Vagina (tissue), 2 donors: ENCODE measurements around the gene PRR14L. TPM values are rescaled to one million over a fixed set of nuclear protein-coding genes. Genes with fewer than 3 reads are reported as not detected.
"Not testable (repeated sequence)": the region's sequence is repeated elsewhere in the genome, so short reads cannot be mapped to it uniquely, and the experiment has no call there.

Source experiments
- DNase-seq, 2 donors: peaks; one replicate each; pipeline ENCODE4 v3.0.0-alpha.2; 2017; ENCODE audit errors: extremely low spot score in 2 of 2
- H3K27ac ChIP-seq: fragments of 200-600 bp; sonication (generic); one replicate; pipeline ENCODE4 v1.5.1; 2019
- H3K27me3 ChIP-seq: fragments of 200-600 bp; sonication (generic); one replicate; pipeline ENCODE4 v1.5.1; 2019
- H3K36me3 ChIP-seq, 2 donors: fragments of 200-600 bp; sonication (generic); one replicate each; pipeline ENCODE4 v1.5.1; 2017 to 2019
- H3K4me1 ChIP-seq: fragments of 200-600 bp; sonication (generic); one replicate; pipeline ENCODE4 v1.5.1; 2019
- H3K4me3 ChIP-seq, 2 donors: fragments of 200-600 bp; sonication (generic); 1 replicate in 1 of 2; 2 replicates in 1 of 2; pipeline ENCODE4 v1.5.1; 2016 to 2019
- H3K9me3 ChIP-seq: fragments of 200-600 bp; sonication (generic); one replicate; pipeline ENCODE4 v1.5.1; 2019
- POLR2A ChIP-seq, 2 donors: fragments of 450-650 bp; IDR thresholded peaks; one replicate each; pipeline ENCODE4 v1.6.1; 2017; ENCODE audit warnings: antibody characterized with exemption in 2 of 2, mild to moderate bottlenecking in 2 of 2, moderate library complexity in 2 of 2
- POLR2AphosphoS5 ChIP-seq, 2 donors: sonication (generic); formaldehyde crosslinking; IDR thresholded peaks; one replicate each; pipeline ENCODE4 v1.9.0; 2017; ENCODE audit warnings: antibody characterized with exemption in 2 of 2, mild to moderate bottlenecking in 2 of 2, low read depth in 1 of 2; ENCODE audit not compliant: insufficient read depth in 1 of 2
- intact Hi-C: fragments of 100-400 bp; cut with DNase I; formaldehyde crosslinking; loops from one replicate; pipeline ENCODE4 v1.15.1; 2023
- total RNA-seq: library from RNA; depleted of rRNA; stranded (reverse); fragments of >200 nt; gene quantifications from one replicate; pipeline ENCODE4 v1.2.3, GENCODE V29; 2016
- TF ChIP-seq, protein P1 (sequence below), 3 experiments: fragments of 450-650 bp in 2 of 3; fragments of 200-600 bp in 1 of 3; sonication (generic) in 1 of 3; IDR thresholded peaks; one replicate each; pipeline ENCODE4 v1.5.1; 2017 to 2019; ENCODE audit warnings: antibody characterized with exemption in 3 of 3, mild to moderate bottlenecking in 2 of 3, moderate library complexity in 2 of 3

Gene PRR14L
- total RNA-seq, 1 donor from 2014 or later = 37.3 TPM

DNA sequence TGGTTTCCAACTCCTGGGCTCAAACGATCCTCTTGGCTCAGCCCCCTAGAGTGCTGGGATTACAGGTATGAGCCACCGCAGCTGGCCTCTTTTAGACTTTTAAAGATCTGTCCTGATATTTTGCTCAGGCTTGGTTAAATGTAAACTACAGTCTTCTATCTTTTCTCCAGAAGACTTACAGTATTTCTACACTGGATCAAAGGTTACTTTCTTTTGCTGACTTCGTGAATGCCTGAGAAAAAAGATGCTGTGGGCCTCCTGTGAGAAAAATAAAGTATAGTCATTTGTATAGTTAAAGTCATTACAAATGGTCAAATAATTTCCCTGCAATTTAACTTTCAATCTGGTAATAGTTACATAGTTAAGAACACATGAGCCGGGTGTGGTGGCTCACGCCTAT is 23.5 kb upstream of the PRR14L start:
- no peaks in the 10 kb centered on the region for H3K4me1 ChIP-seq
- H3K27ac ChIP-seq = no peak overlapping the region
- H3K36me3 ChIP-seq = peaks cover 0 to 43% of the 10 kb centered on the region in 2 donors
- intact Hi-C loops = no loop called here
- no peak overlapping the region for H3K4me3 ChIP-seq
- no peaks in the 10 kb centered on the region for H3K9me3 ChIP-seq
- no peak for TF ChIP-seq POLR2AphosphoS5 (IDR thresholded peaks at IDR 0.05; ENCODE audit: insufficient read depth in 1 of 2, low read depth in 1 of 2)
- TF ChIP-seq, protein P1, sequence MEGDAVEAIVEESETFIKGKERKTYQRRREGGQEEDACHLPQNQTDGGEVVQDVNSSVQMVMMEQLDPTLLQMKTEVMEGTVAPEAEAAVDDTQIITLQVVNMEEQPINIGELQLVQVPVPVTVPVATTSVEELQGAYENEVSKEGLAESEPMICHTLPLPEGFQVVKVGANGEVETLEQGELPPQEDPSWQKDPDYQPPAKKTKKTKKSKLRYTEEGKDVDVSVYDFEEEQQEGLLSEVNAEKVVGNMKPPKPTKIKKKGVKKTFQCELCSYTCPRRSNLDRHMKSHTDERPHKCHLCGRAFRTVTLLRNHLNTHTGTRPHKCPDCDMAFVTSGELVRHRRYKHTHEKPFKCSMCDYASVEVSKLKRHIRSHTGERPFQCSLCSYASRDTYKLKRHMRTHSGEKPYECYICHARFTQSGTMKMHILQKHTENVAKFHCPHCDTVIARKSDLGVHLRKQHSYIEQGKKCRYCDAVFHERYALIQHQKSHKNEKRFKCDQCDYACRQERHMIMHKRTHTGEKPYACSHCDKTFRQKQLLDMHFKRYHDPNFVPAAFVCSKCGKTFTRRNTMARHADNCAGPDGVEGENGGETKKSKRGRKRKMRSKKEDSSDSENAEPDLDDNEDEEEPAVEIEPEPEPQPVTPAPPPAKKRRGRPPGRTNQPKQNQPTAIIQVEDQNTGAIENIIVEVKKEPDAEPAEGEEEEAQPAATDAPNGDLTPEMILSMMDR (IDR thresholded peaks at IDR 0.05) = no peak
- no peak for TF ChIP-seq POLR2A (IDR thresholded peaks at IDR 0.05)
- H3K27me3 ChIP-seq = no peaks in the 10 kb centered on the region
- no peak for DNase-seq

DNA sequence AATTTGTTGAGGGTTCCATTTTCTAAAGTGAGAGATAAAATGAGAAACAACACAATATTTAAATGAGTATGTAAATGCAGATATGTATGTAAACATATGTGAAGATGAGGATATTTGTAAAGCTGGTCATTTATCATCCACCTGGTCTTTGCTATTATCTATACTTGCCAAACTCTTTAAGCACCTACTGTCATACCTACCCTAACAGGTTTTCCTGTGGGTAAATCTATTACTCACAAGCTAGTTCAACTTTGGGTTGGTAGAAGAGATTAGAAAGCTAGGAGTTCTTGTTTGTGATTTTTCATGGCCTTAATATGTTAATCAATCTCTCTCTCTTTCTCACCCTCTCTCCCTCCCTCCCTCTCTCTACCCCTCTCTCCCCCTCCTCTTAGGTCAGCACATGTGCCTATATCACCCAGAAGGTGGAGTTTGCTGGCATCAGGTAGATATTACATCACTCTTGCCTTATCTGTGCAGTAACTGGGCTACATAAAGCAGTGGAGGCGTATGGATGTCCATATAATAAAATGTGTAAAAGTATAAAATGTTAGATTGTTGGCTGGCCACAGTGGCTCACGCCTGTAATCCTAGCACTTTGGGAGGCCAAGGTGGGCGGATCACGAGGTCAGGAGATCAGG is 18.6 kb upstream of the PRR14L start:
- intact Hi-C loops = no loop called here

DNA sequence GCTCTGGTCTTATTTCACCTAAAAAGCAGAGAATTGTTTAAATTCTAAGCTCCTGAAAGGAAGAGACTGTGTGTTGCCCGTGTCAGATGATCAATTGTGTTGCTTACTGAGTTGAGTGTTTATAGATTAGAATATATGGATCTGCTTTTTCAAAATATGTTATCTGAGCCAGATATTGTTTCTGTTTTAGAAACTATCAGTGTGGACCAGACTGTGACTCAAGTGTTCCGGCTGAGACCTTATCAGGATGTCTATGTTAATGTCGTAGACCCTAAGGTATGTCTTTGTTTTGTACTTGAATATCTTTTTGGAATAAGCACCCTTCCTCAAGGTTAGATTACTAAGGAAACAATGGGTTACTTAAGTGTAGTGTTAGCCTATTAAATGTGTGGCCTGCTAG is 14.9 kb upstream of the PRR14L start:
- Histone ChIP-seq H3K27ac (no peak overlapping the region), H3K9me3 (no peaks in the 10 kb centered on the region), H3K4me1 (no peaks in the 10 kb centered on the region), H3K4me3 (no peak overlapping the region), H3K27me3 (no peaks in the 10 kb centered on the region), H3K36me3 (peaks cover 0 to 71% of the 10 kb centered on the region in 2 donors)
- DNase-seq = no peak
- no peak for TF ChIP-seq POLR2A (IDR thresholded peaks at IDR 0.05)
- TF ChIP-seq, protein P1 (IDR thresholded peaks at IDR 0.05) = no peak
- intact Hi-C loops = no loop called here

More for the DNA sequence above, 18.6 kb upstream of the PRR14L start:
- no peak for TF ChIP-seq POLR2A (IDR thresholded peaks at IDR 0.05)
- no peak for TF ChIP-seq POLR2AphosphoS5 (IDR thresholded peaks at IDR 0.05; ENCODE audit: insufficient read depth in 1 of 2, low read depth in 1 of 2)
- TF ChIP-seq, protein P1 (IDR thresholded peaks at IDR 0.05) = no peak
- H3K4me3 ChIP-seq = no peak overlapping the region
- no peaks in the 10 kb centered on the region for H3K9me3 ChIP-seq
- peaks cover 0 to 71% of the 10 kb centered on the region in 2 donors for H3K36me3 ChIP-seq
- no peaks in the 10 kb centered on the region for H3K27me3 ChIP-seq
- DNase-seq = no peak
- no peaks in the 10 kb centered on the region for H3K4me1 ChIP-seq
- H3K27ac ChIP-seq = no peak overlapping the region

DNA sequence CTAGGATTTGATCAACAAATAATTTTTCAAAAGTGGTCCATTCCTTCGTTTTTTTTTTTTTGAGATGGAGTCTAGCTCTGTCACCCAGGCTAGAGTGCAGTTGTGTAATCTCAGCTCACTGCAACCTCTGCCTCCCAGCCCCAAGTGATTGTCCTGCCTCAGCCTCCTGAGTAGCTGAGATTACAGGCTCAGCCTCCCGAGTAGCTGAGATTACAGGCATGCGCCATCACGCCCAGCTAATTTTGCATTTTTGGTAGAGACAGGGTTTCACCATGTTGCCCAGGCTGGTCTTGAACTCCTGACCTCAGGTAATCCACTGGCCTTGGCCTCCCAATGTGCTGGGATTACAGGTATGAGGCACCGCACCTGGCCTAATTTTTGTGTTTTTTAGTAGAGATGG is 8.9 kb upstream of the PRR14L start:
- not testable (repeated sequence) for H3K4me3 ChIP-seq, H3K27ac ChIP-seq, H3K27me3 ChIP-seq, DNase-seq, H3K9me3 ChIP-seq
- Histone ChIP-seq H3K4me1 (peaks cover 12% of the 10 kb centered on the region), H3K36me3 (peaks cover 0 to 28% of the 10 kb centered on the region in 2 donors)
- intact Hi-C loops = loop anchor here (10.0 kb wide), 1 partner anchor 94 kb away; the partner anchor contains the start of gene PISD

DNA sequence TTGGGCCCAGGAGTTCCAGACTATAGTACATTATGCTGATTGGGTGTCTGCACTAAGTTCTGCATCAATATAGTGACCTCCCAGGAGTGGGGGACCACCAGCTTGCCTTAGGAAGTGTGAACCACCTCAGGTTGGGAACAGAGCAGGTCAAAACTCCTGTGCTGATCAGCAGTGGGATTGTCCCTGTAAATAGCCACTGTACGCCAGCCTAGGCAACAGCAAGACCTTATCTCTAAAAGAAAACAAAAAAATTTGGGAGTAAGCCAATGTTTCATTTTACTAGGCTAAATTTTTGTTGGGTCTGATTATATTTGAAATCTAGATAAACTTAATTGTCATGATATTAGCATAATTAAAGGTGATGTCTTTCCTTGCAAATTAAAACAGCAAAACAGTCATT is 7.3 kb upstream of the PRR14L start:
- DNase-seq = no peak
- no peaks in the 10 kb centered on the region for H3K27me3 ChIP-seq
- no peak for TF ChIP-seq POLR2AphosphoS5 (IDR thresholded peaks at IDR 0.05; ENCODE audit: insufficient read depth in 1 of 2, low read depth in 1 of 2)
- H3K27ac ChIP-seq = no peak overlapping the region
- intact Hi-C loops = loop anchor here (10.0 kb wide), 1 partner anchor 92 kb away; the partner anchor contains the start of gene PISD
- no peak overlapping the region for H3K4me3 ChIP-seq
- peaks cover 24% of the 10 kb centered on the region for H3K4me1 ChIP-seq
- peaks cover 0 to 16% of the 10 kb centered on the region in 2 donors for H3K36me3 ChIP-seq
- no peaks in the 10 kb centered on the region for H3K9me3 ChIP-seq

DNA sequence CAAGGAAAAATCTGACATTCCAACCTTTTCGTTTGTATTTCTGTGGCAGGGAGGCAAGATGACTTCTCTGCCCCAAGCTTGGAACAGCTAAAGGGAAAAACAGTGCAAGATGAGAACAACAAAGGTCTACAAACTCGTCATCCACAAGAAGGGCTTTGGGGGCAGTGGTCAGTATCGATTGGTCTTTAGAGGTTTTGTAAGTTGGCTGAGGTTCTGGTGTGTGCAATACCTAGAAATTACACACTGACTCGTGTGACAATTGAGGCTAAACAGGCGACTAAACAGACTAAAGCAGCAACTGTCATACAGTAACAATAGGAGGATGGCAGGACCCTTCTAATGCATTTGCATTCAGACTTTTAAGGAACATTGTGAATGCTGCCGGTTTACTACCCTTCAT is 4.9 kb upstream of the PRR14L start:
- Histone ChIP-seq H3K27ac (no peak overlapping the region), H3K27me3 (no peaks in the 10 kb centered on the region), H3K9me3 (no peaks in the 10 kb centered on the region), H3K36me3 (peaks cover 0 to 4% of the 10 kb centered on the region in 2 donors), H3K4me3 (peak overlapping the region; percentile 71 to 73), H3K4me1 (peaks cover 34% of the 10 kb centered on the region)
- intact Hi-C loops = loop anchor here (10.0 kb wide), 1 partner anchor 90 kb away; the partner anchor contains the start of gene PISD
- no peak for DNase-seq
- TF ChIP-seq, protein P1 (IDR thresholded peaks at IDR 0.05) = no peak
- no peak for TF ChIP-seq POLR2A (IDR thresholded peaks at IDR 0.05)
- no peak for TF ChIP-seq POLR2AphosphoS5 (IDR thresholded peaks at IDR 0.05; ENCODE audit: insufficient read depth in 1 of 2, low read depth in 1 of 2)
